Measurements from ENCODE around the gene TIE1. TPM values are rescaled to one million over a fixed set of nuclear protein-coding genes. Genes with fewer than 3 reads are reported as not detected.

TIE1 gene
- total RNA-seq, 4 donors from 2014 or later = 30.6 to 65.1 (median 47.7) TPM

GRCh38 chr1:43277116-43277876 lies 23.5 kb upstream of the TIE1 start:
- intact Hi-C loops (cut with DNase I) = no loop called here
- no peak for DNase-seq
- H3K4me1 ChIP-seq = peaks cover 0 to 10% of the 10 kb centered on the region in 2 donors
- H3K27ac ChIP-seq = no peak overlapping the region
- 90 to 94% methylated on average over 5 to 7 of the region's 7 CpGs for WGBS, 2 donors
- H3K9me3 ChIP-seq = no peaks in the 10 kb centered on the region
- H3K4me3 ChIP-seq (replicated peaks in 1 of 3) = no peak overlapping the region
- H3K36me3 ChIP-seq = peaks cover 0 to 4% of the 10 kb centered on the region in 2 donors
- TF ChIP-seq, protein P1, sequence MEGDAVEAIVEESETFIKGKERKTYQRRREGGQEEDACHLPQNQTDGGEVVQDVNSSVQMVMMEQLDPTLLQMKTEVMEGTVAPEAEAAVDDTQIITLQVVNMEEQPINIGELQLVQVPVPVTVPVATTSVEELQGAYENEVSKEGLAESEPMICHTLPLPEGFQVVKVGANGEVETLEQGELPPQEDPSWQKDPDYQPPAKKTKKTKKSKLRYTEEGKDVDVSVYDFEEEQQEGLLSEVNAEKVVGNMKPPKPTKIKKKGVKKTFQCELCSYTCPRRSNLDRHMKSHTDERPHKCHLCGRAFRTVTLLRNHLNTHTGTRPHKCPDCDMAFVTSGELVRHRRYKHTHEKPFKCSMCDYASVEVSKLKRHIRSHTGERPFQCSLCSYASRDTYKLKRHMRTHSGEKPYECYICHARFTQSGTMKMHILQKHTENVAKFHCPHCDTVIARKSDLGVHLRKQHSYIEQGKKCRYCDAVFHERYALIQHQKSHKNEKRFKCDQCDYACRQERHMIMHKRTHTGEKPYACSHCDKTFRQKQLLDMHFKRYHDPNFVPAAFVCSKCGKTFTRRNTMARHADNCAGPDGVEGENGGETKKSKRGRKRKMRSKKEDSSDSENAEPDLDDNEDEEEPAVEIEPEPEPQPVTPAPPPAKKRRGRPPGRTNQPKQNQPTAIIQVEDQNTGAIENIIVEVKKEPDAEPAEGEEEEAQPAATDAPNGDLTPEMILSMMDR (IDR thresholded peaks at IDR 0.05) = no peak
- no peak for TF ChIP-seq POLR2A (IDR thresholded peaks at IDR 0.05)
- no peaks in the 10 kb centered on the region for H3K27me3 ChIP-seq

GRCh38 chr1:43279161-43279560 lies 21.6 kb upstream of the TIE1 start:
- Histone ChIP-seq H3K36me3 (no peaks in the 10 kb centered on the region), H3K27ac (no peak overlapping the region), H3K27me3 (no peaks in the 10 kb centered on the region), H3K9me3 (no peaks in the 10 kb centered on the region), H3K4me1 (peaks cover 7 to 17% of the 10 kb centered on the region in 2 donors), H3K4me3 (replicated peaks in 1 of 3) (no peak overlapping the region)
- TF ChIP-seq, protein P1 (IDR thresholded peaks at IDR 0.05) = no peak
- no peak for TF ChIP-seq POLR2A (IDR thresholded peaks at IDR 0.05)
- WGBS, 2 donors = 91 to 96% methylated on average over 5 of the region's 5 CpGs
- intact Hi-C loops (cut with DNase I) = no loop called here
- DNase-seq = no peak

- 92 to 94% methylated on average over 6 of the region's 6 CpGs for WGBS, 2 donors
- no peak for TF ChIP-seq POLR2A (IDR thresholded peaks at IDR 0.05)
- TF ChIP-seq, protein P1 (IDR thresholded peaks at IDR 0.05) = no peak
- intact Hi-C loops (cut with DNase I) = no loop called here
- Histone ChIP-seq H3K36me3 (no peaks in the 10 kb centered on the region), H3K9me3 (no peaks in the 10 kb centered on the region), H3K4me1 (peaks cover 12 to 13% of the 10 kb centered on the region in 2 donors), H3K27ac (no peak overlapping the region), H3K27me3 (no peaks in the 10 kb centered on the region), H3K4me3 (replicated peaks in 1 of 3) (no peak overlapping the region)
- no peak for DNase-seq
Observed at GRCh38 chr1:43279666-43280065, 21.1 kb upstream of the TIE1 start.

DNA sequence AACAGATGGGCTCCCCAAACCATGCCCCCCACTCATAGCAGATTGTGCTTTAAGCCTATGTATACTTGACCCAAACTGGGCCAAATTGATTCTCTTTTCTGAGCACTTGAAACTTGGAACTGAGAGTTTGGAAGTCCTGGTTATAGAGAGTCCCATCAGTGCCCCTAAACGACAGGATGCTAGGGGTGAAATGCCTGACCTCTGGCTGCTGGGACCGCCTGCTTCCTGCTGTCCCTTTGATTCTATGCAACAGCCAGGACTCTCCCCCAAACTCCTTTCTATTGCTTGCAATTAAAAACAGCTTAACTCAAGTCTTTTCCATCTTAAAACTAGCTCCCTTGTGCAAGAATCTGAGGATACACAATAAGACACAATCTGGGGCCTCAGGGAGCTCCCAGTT lies 20.1 kb upstream of the TIE1 start:
- TF ChIP-seq, protein P1 (IDR thresholded peaks at IDR 0.05) = no peak
- TF ChIP-seq POLR2A (IDR thresholded peaks at IDR 0.05) = no peak
- H3K27me3 ChIP-seq = no peaks in the 10 kb centered on the region
- intact Hi-C loops (cut with DNase I) = no loop called here
- no peak overlapping the region for H3K4me3 ChIP-seq (replicated peaks in 1 of 3)
- 54 to 68% methylated on average over 2 of the region's 2 CpGs for WGBS, 2 donors
- no peak for DNase-seq
- H3K4me1 ChIP-seq = peaks cover 11 to 13% of the 10 kb centered on the region in 2 donors
- H3K27ac ChIP-seq = no peak overlapping the region
- no peaks in the 10 kb centered on the region for H3K9me3 ChIP-seq
- no peaks in the 10 kb centered on the region for H3K36me3 ChIP-seq
